Keratinocyte (primary cell): ENCODE measurements around the gene CSTA. TPM values are rescaled to one million over a fixed set of nuclear protein-coding genes. Genes with fewer than 3 reads are reported as not detected.

ENCODE experiments used
- DNase-seq: peaks from one replicate; pipeline ENCODE4 v3.0.0-alpha.2; 2011; ENCODE audit warnings: low read depth, missing footprints, low spot score
- FAIRE-seq: peaks from 2 replicates; lab custom pipeline; 2011; peaks lifted over from hg19 to GRCh38; lab: Jason Lieb, UNC
- H2AFZ ChIP-seq: 2 replicates; pipeline ENCODE4 v1.6.0; 2012; ENCODE audit warnings: low read length, control low read depth, inconsistent platforms; ENCODE audit not compliant: control insufficient read depth
- H3K27ac ChIP-seq: 2 replicates; pipeline ENCODE4 v1.5.1; 2011; ENCODE audit warnings: low read length; ENCODE audit not compliant: control insufficient read depth, insufficient read depth
- H3K27me3 ChIP-seq: 3 replicates; pipeline ENCODE4 v1.6.0; 2011; ENCODE audit warnings: low read length; ENCODE audit not compliant: control insufficient read depth, insufficient read depth; ENCODE audit errors: extremely low read depth
- H3K36me3 ChIP-seq, 2 experiments: 2 replicates in 1 of 2; 3 replicates in 1 of 2; pipeline ENCODE4 v1.5.1; 2011; ENCODE audit warnings: low read length in 2 of 2, mild to moderate bottlenecking in 1 of 2; ENCODE audit not compliant: control insufficient read depth in 2 of 2, insufficient read depth in 2 of 2; ENCODE audit errors: extremely low read depth in 1 of 2
- H3K4me1 ChIP-seq: 3 replicates; pipeline ENCODE4 v1.5.1; 2011; ENCODE audit warnings: low read length; ENCODE audit not compliant: control insufficient read depth, insufficient read depth; ENCODE audit errors: extremely low read depth
- H3K4me2 ChIP-seq: 3 replicates; pipeline ENCODE4 v1.6.0; 2011; ENCODE audit warnings: low read depth, low read length; ENCODE audit not compliant: control insufficient read depth, insufficient read depth; ENCODE audit errors: extremely low read depth
- H3K4me3 ChIP-seq, 3 experiments: fragments of 200-600 bp in 1 of 3; sonication (generic) in 1 of 3; 2 replicates in 2 of 3; 3 replicates in 1 of 3; pipeline ENCODE4 v1.5.1; 2011 to 2016; ENCODE audit warnings: low read length in 3 of 3, mild to moderate bottlenecking in 3 of 3, control low read depth in 2 of 3, inconsistent platforms in 1 of 3, low read depth in 1 of 3, mixed read lengths in 1 of 3, mixed run types in 1 of 3, moderate library complexity in 1 of 3; ENCODE audit not compliant: control insufficient read depth in 2 of 3, insufficient read depth in 2 of 3; ENCODE audit errors: extremely low read depth in 1 of 3
- H3K79me2 ChIP-seq: 2 replicates; pipeline ENCODE4 v1.6.0; 2012; ENCODE audit warnings: low read length; ENCODE audit not compliant: control insufficient read depth, insufficient read depth
- H3K9ac ChIP-seq: 3 replicates; pipeline ENCODE4 v1.6.0; 2011; ENCODE audit warnings: low read length; ENCODE audit not compliant: control insufficient read depth, insufficient read depth; ENCODE audit errors: extremely low read depth
- H3K9me1 ChIP-seq: 3 replicates; pipeline ENCODE4 v1.6.0; 2011; ENCODE audit warnings: low read length; ENCODE audit not compliant: control insufficient read depth, insufficient read depth; ENCODE audit errors: extremely low read depth
- H3K9me3 ChIP-seq: 2 replicates; pipeline ENCODE4 v1.5.1; 2012; ENCODE audit warnings: low read depth, low read length; ENCODE audit not compliant: control insufficient read depth
- H4K20me1 ChIP-seq: 3 replicates; pipeline ENCODE4 v1.6.0; 2011; ENCODE audit warnings: low read length; ENCODE audit not compliant: control insufficient read depth, insufficient read depth; ENCODE audit errors: extremely low read depth
- CTCF ChIP-seq, 3 experiments: IDR thresholded peaks in 1 of 3; conservative IDR thresholded peaks in 1 of 3; optimal IDR thresholded peaks in 1 of 3; 2 replicates in 2 of 3; 3 replicates in 1 of 3; pipeline versions ENCODE3 to v1.5.1; 2011; ENCODE audit warnings: low read length in 3 of 3, mild to moderate bottlenecking in 3 of 3, moderate library complexity in 2 of 3, control low read depth in 1 of 3, inconsistent platforms in 1 of 3; ENCODE audit not compliant: insufficient read depth in 2 of 3; ENCODE audit errors: extremely low read depth in 1 of 3
- EZH2 ChIP-seq: IDR thresholded peaks from one replicate; pipeline ENCODE4 v1.6.1; 2012; ENCODE audit warnings: inconsistent platforms, mild to moderate bottlenecking, low read length, moderate library complexity
- dilution Hi-C: fragments of 300-500 bp; cut with MboI; formaldehyde crosslinking; loops from one replicate; pipeline ENCODE4 v1.7.0; 2020; ENCODE audit warnings: low sequenced_read_pairs; ENCODE audit not compliant: extremely low pct_ligation_motif_present
- polyA plus RNA-seq, 5 experiments: library from polyadenylated mRNA; depleted of rRNA in 3 of 5; stranded (reverse) in 3 of 5; stranded (forward) in 1 of 5; unstranded in 1 of 5; fragments of >200 nt; gene quantifications; 1 replicate in 1 of 5; 2 replicates in 3 of 5; 3 replicates in 1 of 5; pipeline versions ENCODE4 v1.2.1 to v1.2.3, GENCODE V29; 2011 to 2012; ENCODE audit warnings: missing spikeins in 2 of 5, low read depth in 1 of 5, low replicate concordance in 1 of 5

The CSTA gene
- polyA plus RNA-seq, 1 donor (not counting 4 experiments of a cell fraction or from before 2014, with no cell fraction given), result 1,138 TPM

- TF ChIP-seq EZH2 (no peak), CTCF (optimal IDR thresholded peaks at IDR 0.05 in 1 of 3, IDR thresholded peaks at IDR 0.05 in 1 of 3, conservative IDR thresholded peaks at IDR 0.05 in 1 of 3; ENCODE audit: extremely low read depth in 1 of 3, insufficient read depth in 2 of 3, low read length in 3 of 3) (no peak)
- H3K27me3 ChIP-seq, result no peaks in the 10 kb centered on the region
- FAIRE-seq (peak; percentile 64), DNase-seq (no peak)
- peaks cover 13 to 25% of the 10 kb centered on the region in 2 experiments for H3K36me3 ChIP-seq
- H3K4me1 ChIP-seq, result no peaks in the 10 kb centered on the region
- no peaks in the 10 kb centered on the region for H3K79me2 ChIP-seq
- no peak overlapping the region for H2AFZ ChIP-seq
- H3K27ac ChIP-seq, result peak overlapping the region; percentile 34
- H3K9me1 ChIP-seq, result no peaks in the 10 kb centered on the region
- H3K9me3 ChIP-seq, result no peaks in the 10 kb centered on the region
- dilution Hi-C loops, result no loop called here
- H4K20me1 ChIP-seq, result no peaks in the 10 kb centered on the region
- no peak overlapping the region for H3K9ac ChIP-seq
- H3K4me3 ChIP-seq, result no peak overlapping the region
- H3K4me2 ChIP-seq, result no peak overlapping the region
Observed at GRCh38 chr3:122343654-122344053, 18.6 kb downstream of the CSTA start.

- no peaks in the 10 kb centered on the region for H3K36me3 ChIP-seq
- dilution Hi-C loops, result no loop called here
- no peak overlapping the region for H2AFZ ChIP-seq
- H3K79me2 ChIP-seq, result no peaks in the 10 kb centered on the region
- H4K20me1 ChIP-seq, result no peaks in the 10 kb centered on the region
- no peak for FAIRE-seq
- no peak overlapping the region for H3K9ac ChIP-seq
- no peaks in the 10 kb centered on the region for H3K27me3 ChIP-seq
- TF ChIP-seq EZH2 (no peak), CTCF (optimal IDR thresholded peaks at IDR 0.05 in 1 of 3, IDR thresholded peaks at IDR 0.05 in 1 of 3, conservative IDR thresholded peaks at IDR 0.05 in 1 of 3; ENCODE audit: extremely low read depth in 1 of 3, insufficient read depth in 2 of 3, low read length in 3 of 3) (no peak)
- H3K9me3 ChIP-seq, result no peaks in the 10 kb centered on the region
- no peak for DNase-seq
- H3K4me2 ChIP-seq, result no peak overlapping the region
- no peak overlapping the region for H3K27ac ChIP-seq
- H3K4me1 ChIP-seq, result peaks cover 15% of the 10 kb centered on the region
- H3K9me1 ChIP-seq, result no peaks in the 10 kb centered on the region
- no peak overlapping the region for H3K4me3 ChIP-seq
Observed at GRCh38 chr3:122349171-122349570, 24.1 kb downstream of the CSTA start.
